NCI-H1048 (cell line): ENCODE data around the gene KLK1.
A peak's percentile ranks its signal among the peaks of the same experiment; 100 is the strongest.
"Not testable (repeated sequence)": the region's sequence is repeated elsewhere in the genome, so short reads cannot be mapped to it uniquely, and the experiment has no call there.

Experiments used
- DNase-seq: peaks from one replicate; lab custom pipeline; 2025; lab: John Stamatoyannopoulos, UW

Gene KLK1

DNA sequence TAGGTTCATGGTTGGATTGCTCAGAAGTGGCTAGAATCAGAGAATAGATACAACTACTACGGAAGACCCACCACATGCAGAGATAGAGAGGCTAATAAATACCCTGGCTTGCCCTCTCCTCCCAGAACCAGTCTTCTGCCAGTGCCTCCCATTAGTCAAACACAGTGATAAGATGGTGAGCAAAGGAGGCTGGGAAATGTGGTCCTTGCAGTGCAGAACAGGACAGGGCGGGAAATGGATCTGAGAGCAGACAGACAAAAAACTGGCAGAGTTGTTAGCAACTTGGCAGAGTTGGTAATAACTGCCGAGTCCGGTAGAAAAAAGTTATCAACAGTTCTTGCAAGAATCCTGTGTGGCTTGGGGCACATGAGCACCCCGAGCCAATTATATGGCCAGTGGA, 8.7 kb downstream of the KLK1 start:
- DNase-seq, result no peak

- DNase-seq, result no peak
Measured at GRCh38 chr19:50812474-50812873, 11.1 kb downstream of the KLK1 start.

- not testable (repeated sequence) for DNase-seq
Measured at GRCh38 chr19:50811622-50812238, 11.9 kb downstream of the KLK1 start.

DNA sequence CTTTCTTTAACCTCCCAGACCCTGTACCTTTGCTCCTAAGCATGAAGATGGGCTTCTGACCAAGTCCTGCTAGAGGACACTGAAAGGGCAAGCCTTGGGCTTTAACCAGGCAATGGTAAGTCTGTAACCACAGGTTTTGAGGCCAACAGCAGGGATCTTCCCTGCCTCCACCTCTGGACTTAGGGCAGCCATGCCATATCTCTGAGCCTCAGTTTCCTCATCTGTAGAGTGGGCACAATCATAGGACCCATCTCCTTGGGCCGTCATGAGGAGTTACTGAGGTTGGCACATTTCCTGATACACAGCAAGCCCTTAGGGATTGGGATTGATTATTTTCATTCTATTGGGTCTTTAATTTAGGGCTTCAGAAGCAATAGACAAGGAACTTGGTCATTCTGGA, 14.7 kb downstream of the KLK1 start:
- DNase-seq, result no peak

GRCh38 chr19:50804420-50805272, 18.9 kb downstream of the KLK1 start:
- DNase-seq, result peak; percentile 96

DNA sequence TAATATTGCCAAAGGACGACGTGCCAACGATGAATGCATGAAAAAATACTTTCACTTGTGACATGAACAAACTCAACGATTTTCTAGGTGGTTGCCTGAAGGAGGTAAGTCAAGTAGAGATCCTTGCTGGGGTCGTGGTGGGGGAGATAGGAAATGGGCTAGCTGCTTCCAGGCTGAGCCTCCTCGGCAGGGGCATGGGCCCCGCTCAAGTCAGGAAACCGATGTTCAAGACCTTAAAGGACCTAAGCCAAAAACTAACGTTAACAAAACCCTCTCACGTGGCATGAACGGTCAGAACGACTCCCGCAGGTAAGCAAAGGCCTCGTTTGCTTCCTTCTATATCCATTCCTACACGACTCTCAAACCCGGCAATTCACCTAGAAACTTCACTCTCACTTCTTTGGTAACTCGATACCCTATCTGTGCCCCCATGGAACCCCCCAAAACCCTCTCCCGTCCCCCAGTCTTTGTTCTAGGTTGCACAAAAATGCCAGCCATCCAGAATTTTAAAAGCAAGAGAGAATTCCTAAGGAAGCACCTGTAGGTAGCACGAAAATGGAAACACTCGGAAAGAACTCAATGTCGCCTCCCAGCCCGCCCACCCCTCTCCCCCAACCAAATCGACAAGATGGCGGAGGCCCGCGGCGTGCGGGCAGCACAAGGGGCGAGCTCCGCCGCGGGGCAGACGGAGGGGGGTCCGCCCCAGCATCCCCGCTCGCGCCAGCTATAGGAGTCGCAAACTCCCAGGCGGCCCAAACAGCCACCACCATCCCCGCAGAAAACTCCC, 19.8 kb downstream of the KLK1 start:
- no peak for DNase-seq

- DNase-seq, result no peak
Measured at GRCh38 chr19:50801107-50801506, 22.5 kb downstream of the KLK1 start.

- DNase-seq, result no peak
Measured at GRCh38 chr19:50799547-50799851, 24.1 kb downstream of the KLK1 start.

GRCh38 chr19:50798659-50799546, 24.7 kb downstream of the KLK1 start:
- DNase-seq, result no peak

- no peak for DNase-seq
Measured at GRCh38 chr19:50797781-50798658, 25.6 kb downstream of the KLK1 start.

DNA sequence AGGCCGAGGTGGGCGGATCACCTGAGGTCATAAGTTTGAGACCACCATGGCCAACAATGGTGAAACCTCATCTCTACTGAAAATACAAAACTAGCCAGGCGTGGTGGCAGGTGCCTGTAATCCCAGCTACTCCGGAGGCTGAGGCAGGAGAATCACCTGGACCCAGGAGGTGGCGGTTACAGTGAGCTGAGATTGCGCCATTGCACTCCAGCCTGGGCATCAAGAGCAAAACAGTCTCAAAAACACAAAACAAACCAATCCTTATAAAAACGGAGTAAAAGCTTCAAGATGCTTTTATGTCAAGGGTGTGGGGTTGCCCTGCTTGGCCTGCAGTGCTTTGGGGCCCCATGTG, 26.2 kb downstream of the KLK1 start:
- no peak for DNase-seq

DNA sequence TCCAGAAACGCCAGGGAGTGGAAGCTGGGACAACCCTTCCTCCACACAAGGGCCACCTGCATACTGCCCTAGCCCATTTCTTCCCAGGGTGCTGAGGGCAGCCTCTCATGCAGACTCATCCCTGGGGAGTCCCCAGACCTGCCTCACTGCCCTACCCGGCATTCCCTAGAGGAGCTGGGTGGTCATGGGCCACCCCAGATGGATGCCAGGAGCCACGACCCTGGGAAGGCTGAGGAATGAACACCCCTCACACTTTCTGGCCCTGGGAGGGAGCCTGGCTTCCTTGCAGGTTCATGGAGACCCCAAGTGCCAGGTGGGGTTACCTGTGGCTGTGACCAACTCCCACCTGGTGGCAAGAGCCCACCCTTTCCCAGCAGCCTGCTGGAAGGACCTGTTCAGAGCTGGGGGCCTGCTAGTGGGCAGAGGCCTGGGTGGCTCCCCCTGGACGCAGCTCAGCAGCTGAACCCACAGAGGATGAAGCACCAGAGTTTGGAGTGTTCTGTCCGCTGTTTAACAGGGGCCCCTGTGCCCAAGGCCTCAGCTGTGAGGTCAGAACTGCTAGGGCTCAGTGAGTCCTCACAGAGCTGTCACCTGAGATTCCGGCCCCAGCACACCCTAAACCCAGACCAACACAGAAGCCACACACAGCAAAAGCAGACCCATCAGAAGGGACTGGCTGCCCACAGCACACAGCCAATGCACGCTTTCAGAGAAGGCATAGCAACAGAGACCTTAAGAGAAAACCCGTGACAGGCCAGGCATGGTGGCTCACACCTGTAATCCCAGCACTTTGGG, 26.8 kb downstream of the KLK1 start:
- DNase-seq, result no peak

GRCh38 chr19:50796128-50796633, 27.4 kb downstream of the KLK1 start:
- DNase-seq, result no peak

DNA sequence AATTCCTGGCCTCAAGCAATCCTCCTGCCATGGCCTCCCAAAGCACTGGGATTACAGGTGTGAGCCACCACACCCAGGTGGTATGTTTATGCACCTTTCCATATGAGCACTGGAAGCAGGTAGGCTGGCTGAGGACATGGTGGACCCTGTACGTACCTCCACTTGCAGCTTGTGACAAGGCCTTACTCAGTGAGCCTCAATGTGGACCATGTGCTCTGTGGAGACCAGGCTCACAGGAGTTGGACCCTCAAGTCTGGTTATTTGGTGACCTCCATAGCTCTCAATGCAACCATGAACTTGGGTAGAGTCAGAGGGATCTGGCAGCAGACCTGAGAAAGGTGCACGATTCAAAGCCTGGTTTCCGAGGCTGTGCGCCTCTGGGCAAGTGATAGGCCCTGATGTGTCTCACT, 27.9 kb downstream of the KLK1 start:
- DNase-seq, result no peak

- DNase-seq, result no peak
Measured at GRCh38 chr19:50794876-50795663, 28.5 kb downstream of the KLK1 start.

DNA sequence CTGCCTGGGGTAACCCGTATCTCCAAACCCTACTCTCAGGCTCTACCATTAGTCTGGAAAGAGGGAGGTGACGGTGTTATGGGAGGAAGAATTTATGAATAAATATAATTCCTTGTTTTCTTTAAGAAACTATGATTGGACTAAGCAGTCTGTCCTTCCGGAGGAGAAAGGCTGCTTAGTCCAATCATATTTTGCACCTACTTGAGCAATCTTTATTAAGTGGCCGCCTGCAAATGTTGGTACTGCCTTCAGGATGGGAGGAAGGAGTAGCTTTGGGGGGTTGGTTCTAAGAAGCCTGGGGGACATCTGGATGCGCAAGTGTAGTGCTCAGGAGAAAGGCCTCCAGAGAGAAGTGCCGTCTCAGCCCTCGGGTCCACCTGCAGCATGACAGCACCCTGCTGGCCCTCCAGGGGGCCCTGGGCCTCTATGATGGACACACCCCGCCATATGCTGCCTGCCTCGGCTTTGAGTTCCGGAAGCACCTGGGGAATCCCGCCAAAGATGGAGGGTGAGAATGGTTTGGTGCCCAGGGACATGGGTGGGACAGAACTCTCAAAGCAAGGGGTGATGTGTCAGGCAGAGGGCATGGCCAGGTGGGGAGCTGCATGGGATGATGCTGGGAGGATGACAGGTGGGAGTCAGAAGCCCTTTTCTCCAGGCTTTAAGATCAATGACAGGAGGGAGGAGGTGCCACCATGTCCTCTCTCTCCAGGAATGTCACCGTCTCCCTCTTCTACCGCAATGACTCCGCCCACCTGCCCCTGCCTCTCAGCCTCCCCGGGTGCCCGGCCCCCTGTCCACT, 29.3 kb downstream of the KLK1 start:
- DNase-seq, result no peak

- DNase-seq, result no peak
Measured at GRCh38 chr19:50793558-50794065, 30.0 kb downstream of the KLK1 start.
